Measurements from ENCODE around the gene VWDE. TPM values are rescaled to one million over a fixed set of nuclear protein-coding genes. Genes with fewer than 3 reads are reported as not detected.

The VWDE gene
- total and polyA plus RNA-seq, 10 of the 15 experiments (the other 5 are each of a cell fraction or from before 2014, with no cell fraction given): 0.74 to 2.1 (median 1.3) TPM

DNA sequence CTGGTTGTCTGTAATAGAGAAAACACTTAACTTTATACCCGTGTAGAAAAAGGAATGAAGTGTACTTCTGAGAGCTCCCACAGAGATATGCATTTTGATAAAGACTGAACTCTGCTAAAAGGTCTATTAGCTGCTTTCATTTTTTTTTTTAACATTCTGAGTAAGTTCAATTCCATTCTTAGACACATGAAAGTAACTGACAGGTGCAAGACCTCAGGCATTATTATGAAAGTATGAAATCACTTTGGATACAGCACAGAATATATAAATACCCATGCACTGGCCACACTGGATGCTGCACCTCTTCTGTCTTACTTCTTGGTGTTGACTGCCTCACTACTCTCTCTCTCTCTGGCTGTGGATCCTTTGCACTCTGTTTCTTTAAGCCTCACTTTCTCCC is 46.2 kb downstream of the VWDE start (continued):
- TF ChIP-seq, protein P1, sequence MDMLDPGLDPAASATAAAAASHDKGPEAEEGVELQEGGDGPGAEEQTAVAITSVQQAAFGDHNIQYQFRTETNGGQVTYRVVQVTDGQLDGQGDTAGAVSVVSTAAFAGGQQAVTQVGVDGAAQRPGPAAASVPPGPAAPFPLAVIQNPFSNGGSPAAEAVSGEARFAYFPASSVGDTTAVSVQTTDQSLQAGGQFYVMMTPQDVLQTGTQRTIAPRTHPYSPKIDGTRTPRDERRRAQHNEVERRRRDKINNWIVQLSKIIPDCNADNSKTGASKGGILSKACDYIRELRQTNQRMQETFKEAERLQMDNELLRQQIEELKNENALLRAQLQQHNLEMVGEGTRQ (IDR thresholded peaks at IDR 0.05; ENCODE audit: borderline replicate concordance, low read depth, low read length): no peak

DNA sequence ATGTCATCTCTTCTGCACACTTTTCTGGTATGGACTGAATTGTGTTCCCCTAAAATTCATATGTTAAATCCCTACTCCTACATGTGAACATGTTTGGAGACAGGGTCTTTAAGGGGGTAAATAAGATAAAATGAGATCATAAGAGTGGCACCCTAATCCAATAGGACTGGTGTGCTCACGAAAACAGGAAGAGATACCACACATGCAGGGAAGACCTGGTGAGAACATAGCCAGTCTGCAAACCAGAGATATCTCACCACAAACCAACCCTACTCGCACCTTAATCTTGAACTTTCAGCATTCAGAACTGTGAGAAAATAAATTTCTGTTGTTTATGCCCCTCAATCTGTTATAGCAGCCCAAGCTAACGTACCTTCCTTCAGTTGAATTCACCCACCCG is 51.8 kb downstream of the VWDE start:
- Histone ChIP-seq H3K9ac (ENCODE audit: control insufficient read depth, insufficient read depth, low read length) (no peak overlapping the region), H4K20me1 (ENCODE audit: control insufficient read depth, insufficient read depth) (no peaks in the 10 kb centered on the region), H3K79me2 (ENCODE audit: control insufficient read depth, insufficient read depth, low read length) (no peaks in the 10 kb centered on the region), H3K27ac (ENCODE audit: control insufficient read depth, insufficient read depth) (no peak overlapping the region), H3K4me1 (ENCODE audit: control insufficient read depth, insufficient read depth, low read length) (no peaks in the 10 kb centered on the region), H3K4me2 (ENCODE audit: control insufficient read depth, insufficient read depth) (no peak overlapping the region), H3K27me3 (replicated peaks in 1 of 2; ENCODE audit: control insufficient read depth in 2 of 2, insufficient read depth in 2 of 2, low read length in 1 of 2) (no peaks in the 10 kb centered on the region), H3K9me3 (replicated peaks; ENCODE audit: control insufficient read depth, insufficient read depth, low read length) (no peaks in the 10 kb centered on the region), H3K36me3 (ENCODE audit: control insufficient read depth in 2 of 2, insufficient read depth in 2 of 2, low read length in 1 of 2) (no peaks in the 10 kb centered on the region), H2AFZ (ENCODE audit: control insufficient read depth, low read depth, low read length) (no peak overlapping the region), H3K4me3 (no peak overlapping the region)
- intact Hi-C loops (cut with micrococcal nuclease; ENCODE audit: unreplicated experiment) (no loop called here), in situ Hi-C loops (cut with MboI) (no loop called here)
- ATAC-seq: no peak
- SMC1A ChIA-PET (ENCODE audit: uncharacterized antibody, unreplicated experiment): no interaction called here
- RAD21 ChIA-PET (ENCODE audit: unreplicated experiment): no interaction called here
- WGBS (ENCODE audit: insufficient coverage, insufficient replicate concordance, low lambda C conversion rate, missing lambda C conversion rate): 7% methylated on average over 4 of the region's 4 CpGs
- TF ChIP-seq, protein P2, sequence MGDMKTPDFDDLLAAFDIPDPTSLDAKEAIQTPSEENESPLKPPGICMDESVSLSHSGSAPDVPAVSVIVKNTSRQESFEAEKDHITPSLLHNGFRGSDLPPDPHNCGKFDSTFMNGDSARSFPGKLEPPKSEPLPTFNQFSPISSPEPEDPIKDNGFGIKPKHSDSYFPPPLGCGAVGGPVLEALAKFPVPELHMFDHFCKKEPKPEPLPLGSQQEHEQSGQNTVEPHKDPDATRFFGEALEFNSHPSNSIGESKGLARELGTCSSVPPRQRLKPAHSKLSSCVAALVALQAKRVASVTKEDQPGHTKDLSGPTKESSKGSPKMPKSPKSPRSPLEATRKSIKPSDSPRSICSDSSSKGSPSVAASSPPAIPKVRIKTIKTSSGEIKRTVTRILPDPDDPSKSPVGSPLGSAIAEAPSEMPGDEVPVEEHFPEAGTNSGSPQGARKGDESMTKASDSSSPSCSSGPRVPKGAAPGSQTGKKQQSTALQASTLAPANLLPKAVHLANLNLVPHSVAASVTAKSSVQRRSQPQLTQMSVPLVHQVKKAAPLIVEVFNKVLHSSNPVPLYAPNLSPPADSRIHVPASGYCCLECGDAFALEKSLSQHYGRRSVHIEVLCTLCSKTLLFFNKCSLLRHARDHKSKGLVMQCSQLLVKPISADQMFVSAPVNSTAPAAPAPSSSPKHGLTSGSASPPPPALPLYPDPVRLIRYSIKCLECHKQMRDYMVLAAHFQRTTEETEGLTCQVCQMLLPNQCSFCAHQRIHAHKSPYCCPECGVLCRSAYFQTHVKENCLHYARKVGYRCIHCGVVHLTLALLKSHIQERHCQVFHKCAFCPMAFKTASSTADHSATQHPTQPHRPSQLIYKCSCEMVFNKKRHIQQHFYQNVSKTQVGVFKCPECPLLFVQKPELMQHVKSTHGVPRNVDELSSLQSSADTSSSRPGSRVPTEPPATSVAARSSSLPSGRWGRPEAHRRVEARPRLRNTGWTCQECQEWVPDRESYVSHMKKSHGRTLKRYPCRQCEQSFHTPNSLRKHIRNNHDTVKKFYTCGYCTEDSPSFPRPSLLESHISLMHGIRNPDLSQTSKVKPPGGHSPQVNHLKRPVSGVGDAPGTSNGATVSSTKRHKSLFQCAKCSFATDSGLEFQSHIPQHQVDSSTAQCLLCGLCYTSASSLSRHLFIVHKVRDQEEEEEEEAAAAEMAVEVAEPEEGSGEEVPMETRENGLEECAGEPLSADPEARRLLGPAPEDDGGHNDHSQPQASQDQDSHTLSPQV (IDR thresholded peaks at IDR 0.05): no peak
- TF ChIP-seq, protein P3, sequence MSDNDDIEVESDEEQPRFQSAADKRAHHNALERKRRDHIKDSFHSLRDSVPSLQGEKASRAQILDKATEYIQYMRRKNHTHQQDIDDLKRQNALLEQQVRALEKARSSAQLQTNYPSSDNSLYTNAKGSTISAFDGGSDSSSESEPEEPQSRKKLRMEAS (IDR thresholded peaks at IDR 0.05; ENCODE audit: low read depth, low read length): no peak
- TF ChIP-seq ZBED1 (IDR thresholded peaks at IDR 0.05; ENCODE audit: borderline replicate concordance): no peak
- no peak for TF ChIP-seq RB1 (IDR thresholded peaks at IDR 0.05; ENCODE audit: borderline replicate concordance)
- no peak for FAIRE-seq
- DNase-seq (ENCODE audit: low read depth, low spot score): no peak
- CTCF ChIA-PET: no interaction called here
- POLR2A ChIA-PET: no interaction called here
- BruUV-seq (replicated peaks): no TSS peak

Measured in GM12878 (cell line).